WTC11 (cell line): ENCODE data around the gene GANAB. TPM values are rescaled to one million over a fixed set of nuclear protein-coding genes. Genes with fewer than 3 reads are reported as not detected.

Source experiments
- ATAC-seq: fragments of 200-7000 bp; cut with Tn5 transposase; 2 replicates; pipeline ENCODE4 v1.10.0; 2021; ENCODE audit warnings: mild to moderate bottlenecking, moderate library complexity
- CTCF ChIA-PET: fragments of 300-600 bp; sonication (Branson Sonifier 250); formaldehyde crosslinking; loops from one replicate; lab custom pipeline; 2021; ENCODE audit warnings: antibody characterized with exemption; lab: Charles Lee
- POLR2A ChIA-PET: fragments of 350-600 bp; sonication (Branson Sonifier 250); formaldehyde crosslinking; loops from one replicate; lab custom pipeline; 2021; ENCODE audit warnings: antibody characterized with exemption; lab: Charles Lee
- DNase-seq: peaks from one replicate; pipeline ENCODE4 v3.0.0; 2021; ENCODE audit warnings: low spot score
- H3K27ac Mint-ChIP-seq: 2 replicates; pipeline ENCODE4 v1.8.0; 2021; ENCODE audit warnings: mixed read lengths
- H3K27me3 Mint-ChIP-seq: 2 replicates; pipeline ENCODE4 v1.8.0; 2021; ENCODE audit warnings: low read depth, mild to moderate bottlenecking, moderate library complexity, mixed read lengths
- H3K36me3 Mint-ChIP-seq: 2 replicates; pipeline ENCODE4 v1.8.0; 2021; ENCODE audit warnings: mixed read lengths
- H3K4me1 Mint-ChIP-seq: 2 replicates; pipeline ENCODE4 v1.8.0; 2022; ENCODE audit warnings: mixed read lengths
- H3K4me3 Mint-ChIP-seq: 2 replicates; pipeline ENCODE4 v1.8.0; 2021; ENCODE audit warnings: mild to moderate bottlenecking, moderate library complexity, mixed read lengths
- H3K9me3 Mint-ChIP-seq: 2 replicates; pipeline ENCODE4 v1.8.0; 2021; ENCODE audit warnings: mixed read lengths
- ATF3 ChIP-seq: sonication (generic); formaldehyde crosslinking; conservative IDR thresholded peaks from 2 replicates; pipeline ENCODE4 v1.8.1; 2022; ENCODE audit warnings: mild to moderate bottlenecking, missing genetic modification reagents
- ESRRA ChIP-seq: sonication (generic); formaldehyde crosslinking; IDR thresholded peaks from 2 replicates; pipeline ENCODE4 v1.8.1; 2022; ENCODE audit warnings: mild to moderate bottlenecking, missing genetic modification reagents, borderline replicate concordance
- FOXK1 ChIP-seq: sonication (generic); formaldehyde crosslinking; IDR thresholded peaks from 2 replicates; pipeline ENCODE4 v1.8.0; 2022; ENCODE audit warnings: mild to moderate bottlenecking, moderate library complexity, missing genetic modification reagents
- FOXP4 ChIP-seq: sonication (generic); formaldehyde crosslinking; IDR thresholded peaks from 2 replicates; pipeline ENCODE4 v1.8.0; 2022; ENCODE audit warnings: mild to moderate bottlenecking, missing genetic modification reagents
- GRHL2 ChIP-seq: fragments of 250-450 bp; sonication (Bioruptor Pico); IDR thresholded peaks from 2 replicates; pipeline ENCODE4 v1.8.0; 2022; ENCODE audit warnings: mild to moderate bottlenecking, moderate library complexity; ENCODE audit not compliant: insufficient replicate concordance, severe bottlenecking
- HMGA2 ChIP-seq: fragments of 250-450 bp; sonication (Bioruptor Pico); IDR thresholded peaks from 2 replicates; pipeline ENCODE4 v1.4.0; 2021; ENCODE audit warnings: mild to moderate bottlenecking, moderate library complexity
- JUN ChIP-seq: sonication (generic); formaldehyde crosslinking; IDR thresholded peaks from 2 replicates; pipeline ENCODE4 v1.8.0; 2023; ENCODE audit warnings: mild to moderate bottlenecking, missing genetic modification reagents
- MXD4 ChIP-seq: fragments of 250-450 bp; sonication (Bioruptor Pico); IDR thresholded peaks from 2 replicates; pipeline ENCODE4 v1.8.0; 2021; ENCODE audit warnings: mild to moderate bottlenecking, moderate library complexity, borderline replicate concordance
- NFE2L1 ChIP-seq: sonication (generic); formaldehyde crosslinking; IDR thresholded peaks from 2 replicates; pipeline ENCODE4 v1.8.1; 2023; ENCODE audit warnings: missing genetic modification reagents
- NR1H2 ChIP-seq: sonication (generic); formaldehyde crosslinking; IDR thresholded peaks from 2 replicates; pipeline ENCODE4 v1.9.0; 2021; ENCODE audit warnings: mild to moderate bottlenecking, moderate library complexity, missing genetic modification reagents
- NR2C2 ChIP-seq: sonication (generic); formaldehyde crosslinking; IDR thresholded peaks from 2 replicates; pipeline ENCODE4 v1.8.0; 2022; ENCODE audit warnings: mild to moderate bottlenecking, missing genetic modification reagents
- PREB ChIP-seq: sonication (generic); formaldehyde crosslinking; IDR thresholded peaks from 2 replicates; pipeline ENCODE4 v1.8.1; 2022; ENCODE audit warnings: mild to moderate bottlenecking, missing genetic modification reagents, moderate library complexity, borderline replicate concordance
- SP1 ChIP-seq: sonication (generic); formaldehyde crosslinking; conservative IDR thresholded peaks from 2 replicates; pipeline ENCODE4 v1.8.1; 2022; ENCODE audit warnings: missing genetic modification reagents
- TCF7 ChIP-seq: sonication (generic); formaldehyde crosslinking; IDR thresholded peaks from 2 replicates; pipeline ENCODE4 v1.8.0; 2022; ENCODE audit warnings: mild to moderate bottlenecking, low read depth, missing genetic modification reagents, moderate library complexity
- ZBTB21 ChIP-seq: sonication (generic); formaldehyde crosslinking; IDR thresholded peaks from 2 replicates; pipeline ENCODE4 v1.8.1; 2023; ENCODE audit warnings: mild to moderate bottlenecking, missing genetic modification reagents, borderline replicate concordance
- ZNF232 ChIP-seq: sonication (generic); formaldehyde crosslinking; IDR thresholded peaks from 2 replicates; pipeline ENCODE4 v1.8.0; 2022; ENCODE audit warnings: mild to moderate bottlenecking, missing genetic modification reagents
- ZNF281 ChIP-seq: sonication (generic); formaldehyde crosslinking; IDR thresholded peaks from 2 replicates; pipeline ENCODE4 v1.8.0; 2023; ENCODE audit warnings: mild to moderate bottlenecking, missing genetic modification reagents
- ZNF423 ChIP-seq: fragments of 250-450 bp; sonication (Bioruptor Pico); IDR thresholded peaks from 2 replicates; pipeline ENCODE4 v2.1.2; 2022; ENCODE audit warnings: mild to moderate bottlenecking, moderate library complexity
- total RNA-seq: library from RNA; stranded (reverse); gene quantifications from 3 replicates; pipeline ENCODE4 v1.2.3, GENCODE V29; 2021
- TF ChIP-seq, protein P1 (sequence below): sonication (generic); formaldehyde crosslinking; IDR thresholded peaks from 2 replicates; pipeline ENCODE4 v1.8.1; 2023; ENCODE audit warnings: mild to moderate bottlenecking, missing genetic modification reagents, moderate library complexity
- TF ChIP-seq, protein P2 (sequence below): fragments of 250-450 bp; sonication (Bioruptor Pico); IDR thresholded peaks from 2 replicates; pipeline ENCODE4 v2.1.2; 2022; ENCODE audit warnings: mild to moderate bottlenecking, moderate library complexity

Gene GANAB
- total RNA-seq, 1 experiment from 2014 or later = 327 TPM

DNA sequence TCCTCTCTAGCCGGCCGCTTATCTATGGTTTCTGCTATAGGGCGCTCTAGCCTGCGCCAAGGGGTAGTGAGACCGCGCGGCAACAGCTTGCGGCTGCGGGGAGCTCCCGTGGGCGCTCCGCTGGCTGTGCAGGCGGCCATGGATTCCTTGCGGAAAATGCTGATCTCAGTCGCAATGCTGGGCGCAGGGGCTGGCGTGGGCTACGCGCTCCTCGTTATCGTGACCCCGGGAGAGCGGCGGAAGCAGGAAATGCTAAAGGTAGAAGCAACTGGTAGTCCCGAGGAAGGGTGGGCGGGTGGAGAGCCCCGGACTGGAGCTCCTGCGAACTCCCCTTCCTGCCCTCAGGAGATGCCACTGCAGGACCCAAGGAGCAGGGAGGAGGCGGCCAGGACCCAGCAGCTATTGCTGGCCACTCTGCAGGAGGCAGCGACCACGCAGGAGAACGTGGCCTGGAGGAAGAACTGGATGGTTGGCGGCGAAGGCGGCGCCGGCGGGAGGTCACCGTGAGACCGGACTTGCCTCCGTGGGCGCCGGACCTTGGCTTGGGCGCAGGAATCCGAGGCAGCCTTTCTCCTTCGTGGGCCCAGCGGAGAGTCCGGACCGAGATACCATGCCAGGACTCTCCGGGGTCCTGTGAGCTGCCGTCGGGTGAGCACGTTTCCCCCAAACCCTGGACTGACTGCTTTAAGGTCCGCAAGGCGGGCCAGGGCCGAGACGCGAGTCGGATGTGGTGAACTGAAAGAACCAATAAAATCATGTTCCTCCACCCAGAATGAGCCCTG lies 25.4 kb upstream of the GANAB start, which contains the start of the genes LBHD1 and UQCC3 (continued):
- TF ChIP-seq, protein P1, sequence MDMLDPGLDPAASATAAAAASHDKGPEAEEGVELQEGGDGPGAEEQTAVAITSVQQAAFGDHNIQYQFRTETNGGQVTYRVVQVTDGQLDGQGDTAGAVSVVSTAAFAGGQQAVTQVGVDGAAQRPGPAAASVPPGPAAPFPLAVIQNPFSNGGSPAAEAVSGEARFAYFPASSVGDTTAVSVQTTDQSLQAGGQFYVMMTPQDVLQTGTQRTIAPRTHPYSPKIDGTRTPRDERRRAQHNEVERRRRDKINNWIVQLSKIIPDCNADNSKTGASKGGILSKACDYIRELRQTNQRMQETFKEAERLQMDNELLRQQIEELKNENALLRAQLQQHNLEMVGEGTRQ (CRISPR knock-in tag) = peak; percentile 52
- peak; percentile 68; the same call in 1 of the 2 replicates for TF ChIP-seq ZBTB21
- TF ChIP-seq FOXK1 (CRISPR knock-in tag) = peak; percentile 82
- TF ChIP-seq ZNF232 (CRISPR knock-in tag) = peak; percentile 64; the same call in 1 of the 2 replicates
- TF ChIP-seq, all 79 proteins: peak for 21

DNA sequence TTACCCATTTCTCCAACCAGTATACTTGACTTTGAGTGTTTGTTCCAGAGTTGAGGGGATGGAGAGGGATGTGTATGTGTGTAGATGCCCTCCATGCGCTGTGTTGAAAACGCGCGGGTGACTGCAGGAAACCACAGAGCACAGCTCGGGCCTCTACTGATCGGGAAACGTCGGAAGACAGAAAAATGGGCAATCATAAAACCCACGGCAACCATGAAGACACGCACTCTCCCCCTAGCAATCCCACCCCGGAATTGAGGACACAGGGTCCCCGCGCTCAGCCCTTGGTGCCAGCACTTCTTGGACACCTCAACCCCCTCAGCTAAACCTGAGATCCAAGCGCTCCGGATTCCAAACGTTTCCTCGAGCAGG lies 24.8 kb upstream of the GANAB start:
- DNase-seq = no peak
- H3K4me1 Mint-ChIP-seq = peaks cover 29% of the 10 kb centered on the region

DNA sequence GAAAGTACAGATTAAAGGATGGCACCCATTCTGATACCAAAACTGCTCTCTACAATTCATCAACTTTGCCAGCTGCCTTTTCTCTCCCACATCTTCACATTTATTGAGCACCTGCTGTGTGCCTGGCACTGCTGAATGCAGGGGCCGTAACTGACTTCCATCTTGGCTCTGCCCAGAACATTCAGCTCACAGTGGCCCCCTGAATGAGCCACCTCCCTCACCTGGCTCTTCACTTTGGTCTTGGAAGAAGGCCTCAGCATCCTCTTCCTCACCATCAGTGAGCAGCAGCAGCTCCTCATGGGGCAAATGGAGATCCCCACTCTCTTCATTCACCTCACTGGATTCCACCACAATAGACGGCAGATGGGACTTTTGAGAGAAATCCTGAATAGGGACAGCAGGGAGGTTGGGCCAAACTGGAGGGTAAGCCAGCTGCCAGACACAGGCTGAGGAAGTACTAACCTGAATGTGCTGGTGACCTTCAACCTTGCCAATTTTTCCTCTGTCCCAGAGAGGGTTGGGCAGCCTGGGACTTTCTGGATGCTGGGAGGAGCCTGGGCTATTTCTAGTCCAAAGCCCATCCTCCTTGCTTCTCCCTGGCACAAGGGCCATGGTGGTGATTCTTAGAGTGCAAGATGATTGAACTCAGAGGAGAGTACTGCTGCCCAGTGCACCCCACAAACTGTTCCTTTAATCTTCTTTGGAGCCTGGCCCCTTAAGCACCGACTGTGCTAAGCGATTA lies 23.2 kb upstream of the GANAB start:
- Mint-ChIP-seq H3K27me3 (no peaks in the 10 kb centered on the region), H3K4me3 (peak overlapping the region; percentile 98), H3K4me1 (peaks cover 29% of the 10 kb centered on the region), H3K36me3 (peaks cover 31% of the 10 kb centered on the region), H3K27ac (peak overlapping the region; percentile 95), H3K9me3 (no peaks in the 10 kb centered on the region)
- CTCF ChIA-PET = interaction anchor here (0.6 to 2.6 kb wide), 7 partner anchors 11 to 245 kb away, joined by 3 to 8 read pairs (median 3); partner anchors contain the start of genes INTS5, SLC3A2 and TUT1
- POLR2A ChIA-PET = interaction anchor here (0.9 to 1.8 kb wide), 5 partner anchors 20 to 78 kb away, joined by 3 to 9 read pairs (median 5); partner anchors contain the start of genes B3GAT3, LRRN4CL and TUT1
- peak; percentile 1 for ATAC-seq
- DNase-seq = no peak
- TF ChIP-seq NR2C2 (CRISPR knock-in tag) = no peak
- TF ChIP-seq JUN = no peak
- TF ChIP-seq FOXP4 (CRISPR knock-in tag) = no peak
- TF ChIP-seq HMGA2 (CRISPR knock-in tag) = no peak
- TF ChIP-seq SP1 (CRISPR knock-in tag) = no peak
- no peak for TF ChIP-seq NR1H2 (CRISPR knock-in tag)
- no peak for TF ChIP-seq ESRRA (CRISPR knock-in tag)
- TF ChIP-seq PREB (CRISPR knock-in tag) = no peak
- TF ChIP-seq ZNF423 (CRISPR knock-in tag) = no peak
- TF ChIP-seq MXD4 (CRISPR knock-in tag) = no peak
- TF ChIP-seq, protein P2, sequence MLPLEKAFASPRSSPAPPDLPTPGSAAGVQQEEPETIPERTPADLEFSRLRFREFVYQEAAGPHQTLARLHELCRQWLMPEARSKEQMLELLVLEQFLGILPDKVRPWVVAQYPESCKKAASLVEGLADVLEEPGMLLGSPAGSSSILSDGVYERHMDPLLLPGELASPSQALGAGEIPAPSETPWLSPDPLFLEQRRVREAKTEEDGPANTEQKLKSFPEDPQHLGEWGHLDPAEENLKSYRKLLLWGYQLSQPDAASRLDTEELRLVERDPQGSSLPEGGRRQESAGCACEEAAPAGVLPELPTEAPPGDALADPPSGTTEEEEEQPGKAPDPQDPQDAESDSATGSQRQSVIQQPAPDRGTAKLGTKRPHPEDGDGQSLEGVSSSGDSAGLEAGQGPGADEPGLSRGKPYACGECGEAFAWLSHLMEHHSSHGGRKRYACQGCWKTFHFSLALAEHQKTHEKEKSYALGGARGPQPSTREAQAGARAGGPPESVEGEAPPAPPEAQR = no peak

More for the DNA sequence above, 24.8 kb upstream of the GANAB start:
- TF ChIP-seq ZNF281 = 0 out of 2 replicates have a peak, but pooled peaks have one; percentile 54
- TF ChIP-seq TCF7 = no peak
- 0 out of 2 replicates have a peak, but pooled peaks have one; percentile 9 for TF ChIP-seq NFE2L1
- TF ChIP-seq ATF3 (CRISPR knock-in tag) = no peak
- TF ChIP-seq GRHL2 (CRISPR knock-in tag) = no peak
- TF ChIP-seq, all 79 proteins: peak for 2
- H3K27me3 Mint-ChIP-seq = no peaks in the 10 kb centered on the region
- no peak; the same call in 1 of the 2 replicates for ATAC-seq
- ChIA-PET CTCF (interaction anchor here (0.6 to 1.9 kb wide), 15 partner anchors 8 to 128 kb away, joined by 3 to 13 read pairs (median 5); partner anchors contain the start of genes BSCL2, EML3, GNG3 and HNRNPUL2), POLR2A (interaction anchor here (0.6 to 2.8 kb wide), 17 partner anchors 12 to 185 kb away, joined by 3 to 35 read pairs (median 7); partner anchors contain the start of genes B3GAT3, BSCL2, GANAB and GNG3)
- peak overlapping the region; percentile 98 for H3K27ac Mint-ChIP-seq
- peak overlapping the region; percentile 98 for H3K4me3 Mint-ChIP-seq
- no peaks in the 10 kb centered on the region for H3K9me3 Mint-ChIP-seq
- peaks cover 34% of the 10 kb centered on the region for H3K36me3 Mint-ChIP-seq
